ENCODE data around the gene CAV2.

The CAV2 gene

DNA sequence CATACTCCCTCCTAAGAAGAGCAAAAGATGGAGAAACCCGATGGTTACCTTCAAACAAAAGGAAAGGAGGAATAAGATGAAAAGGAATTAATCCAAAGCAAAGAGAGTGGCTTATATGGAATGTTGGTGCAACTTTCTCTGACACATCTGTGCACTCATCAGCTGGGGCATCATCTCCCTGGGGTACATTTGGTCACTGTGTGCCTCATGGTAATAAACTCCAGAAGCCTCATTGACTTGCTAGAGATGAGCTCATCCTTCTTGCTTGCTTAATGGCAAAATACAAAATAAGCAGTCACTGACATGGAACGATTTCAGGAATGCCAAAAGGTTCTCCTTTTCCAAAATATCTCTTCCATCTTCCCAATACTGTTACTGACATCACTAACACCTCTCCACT is 47.8 kb downstream of the CAV2 start:
- no peak for DNase-seq (ENCODE audit: low spot score)

DNA sequence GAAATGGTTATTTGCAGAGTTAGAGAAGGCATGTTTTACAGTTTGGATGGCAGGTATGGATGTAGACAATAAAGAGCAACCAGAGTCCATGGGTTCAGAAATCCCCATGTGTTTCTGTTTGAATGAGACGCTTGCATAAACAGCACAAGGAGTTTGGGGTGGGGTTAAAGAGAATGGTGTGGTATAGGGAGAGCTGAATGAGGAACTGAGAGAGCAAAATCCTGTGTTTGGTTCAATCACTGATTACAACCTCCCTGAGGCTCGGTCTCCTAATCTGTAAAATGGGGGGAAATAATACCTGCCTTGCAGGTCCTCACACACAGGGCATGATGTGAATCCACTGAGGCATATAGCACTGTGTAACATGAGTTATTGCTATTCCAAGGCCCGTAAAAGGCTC is 49.0 kb downstream of the CAV2 start:
- DNase-seq (ENCODE audit: low spot score), result no peak

DNA sequence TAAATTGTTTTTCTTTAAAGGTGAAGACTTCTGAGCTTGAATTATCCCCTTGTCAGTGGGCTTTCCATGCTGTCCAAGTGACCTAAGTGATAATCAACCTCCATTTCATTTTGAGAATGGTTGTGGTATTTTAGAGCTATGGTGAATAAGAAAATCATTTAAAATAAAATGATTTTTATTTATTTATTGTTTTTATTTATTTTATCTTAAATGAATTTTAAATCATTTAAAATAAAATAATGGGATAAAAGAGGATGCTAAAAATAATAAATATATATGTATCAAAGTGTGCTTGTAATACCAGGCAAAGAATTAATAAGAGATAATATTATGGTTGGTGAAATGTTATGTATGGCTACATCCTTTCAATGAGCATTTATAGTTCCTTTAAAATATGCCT is 49.8 kb downstream of the CAV2 start:
- DNase-seq (ENCODE audit: low spot score), result no peak

- no peak for DNase-seq (ENCODE audit: low spot score)
Measured at GRCh38 chr7:116551692-116552091, 52.2 kb downstream of the CAV2 start.

GRCh38 chr7:116552602-116553001 is 53.1 kb downstream of the CAV2 start:
- no peak for DNase-seq (ENCODE audit: low spot score)

GRCh38 chr7:116553168-116553964 is 53.8 kb downstream of the CAV2 start:
- DNase-seq (ENCODE audit: low spot score), result no peak

GRCh38 chr7:116554436-116554835 is 54.9 kb downstream of the CAV2 start:
- DNase-seq (ENCODE audit: low spot score), result no peak

DNA sequence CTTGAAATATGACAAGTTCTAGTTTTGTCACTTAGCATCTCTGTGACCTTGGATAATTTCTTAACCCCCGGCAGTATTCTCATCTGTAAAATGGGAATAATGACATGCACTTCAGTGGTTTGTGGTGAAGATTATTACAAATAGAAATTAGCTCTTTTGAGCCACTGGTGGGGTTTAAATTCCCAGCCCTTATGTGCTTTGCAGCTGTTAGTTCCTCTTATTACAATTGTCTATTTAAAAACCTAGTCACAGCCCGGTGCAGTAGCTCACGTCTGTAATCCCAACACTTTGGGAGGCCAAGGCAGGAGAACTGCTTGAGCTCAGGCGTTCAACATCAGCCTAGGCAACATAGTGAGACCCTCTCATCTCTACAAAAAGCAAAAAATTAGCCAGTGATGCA is 55.4 kb downstream of the CAV2 start:
- no peak for DNase-seq (ENCODE audit: low spot score)

DNA sequence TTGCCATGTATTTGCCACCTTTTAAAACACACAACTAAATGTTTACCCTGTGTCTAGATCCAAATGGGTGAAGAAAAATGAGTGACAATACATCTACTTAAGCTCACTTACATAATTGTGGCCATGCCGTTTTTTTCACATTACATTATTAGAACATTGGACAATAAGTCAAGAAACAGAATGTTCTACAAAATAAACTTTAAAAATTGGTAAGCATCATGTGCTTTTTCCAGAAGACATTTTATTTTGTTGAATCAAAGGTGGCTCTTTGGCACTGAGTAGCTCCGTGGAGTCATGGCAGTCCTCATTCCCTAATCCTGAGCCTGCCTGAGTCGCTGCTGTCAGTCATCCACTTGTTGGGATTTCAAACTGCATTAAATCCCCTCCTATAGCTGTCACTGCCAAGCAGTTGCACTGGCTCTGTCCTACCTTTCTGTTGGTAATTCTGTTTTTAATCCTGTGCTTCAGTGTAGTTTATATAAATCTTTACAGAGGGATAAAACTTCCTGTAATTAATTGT is 57.6 kb downstream of the CAV2 start:
- DNase-seq (ENCODE audit: low spot score), result no peak

GRCh38 chr7:116557901-116558300 is 58.4 kb downstream of the CAV2 start:
- DNase-seq (ENCODE audit: low spot score), result no peak

All from germinal center (tissue), 1 donor.